Kidney (tissue), 14 donors: ENCODE results near the gene COL28A1. TPM values are rescaled to one million over a fixed set of nuclear protein-coding genes. Genes with fewer than 3 reads are reported as not detected.

Experiments
- DNase-seq, 5 donors: peaks; one replicate each; pipeline ENCODE4 v3.0.0-alpha.2; 2013 to 2020
- FAIRE-seq: peaks from 2 replicates; lab custom pipeline; 2012; peaks lifted over from hg19 to GRCh38; lab: Jason Lieb, UNC
- H3K27ac ChIP-seq, 2 donors: one replicate each; pipeline ENCODE4 v1.7.0; 2013; ENCODE audit warnings: low read depth in 2 of 2, low read length in 2 of 2, inconsistent platforms in 1 of 2
- H3K27me3 ChIP-seq: one replicate; pipeline ENCODE4 v1.7.1; 2013; ENCODE audit warnings: low read length, inconsistent platforms; ENCODE audit not compliant: control insufficient read depth, insufficient read depth
- H3K36me3 ChIP-seq, 3 donors: one replicate each; pipeline versions ENCODE4 v1.7.0 to v1.7.1; 2013; ENCODE audit warnings: low read length in 3 of 3, control low read depth in 1 of 3, inconsistent platforms in 1 of 3; ENCODE audit not compliant: insufficient read depth in 3 of 3, control insufficient read depth in 2 of 3
- H3K4me1 ChIP-seq, 3 donors: one replicate each; pipeline versions ENCODE4 v1.7.0 to v1.7.1; 2013; ENCODE audit warnings: low read length in 3 of 3, inconsistent platforms in 1 of 3, low read depth in 1 of 3; ENCODE audit not compliant: control insufficient read depth in 2 of 3, insufficient read depth in 2 of 3
- H3K4me3 ChIP-seq, 3 donors: one replicate each; pipeline versions ENCODE4 v1.7.0 to v1.8.1; 2013; ENCODE audit warnings: low read length in 3 of 3, control low read depth in 1 of 3, inconsistent platforms in 1 of 3
- H3K9ac ChIP-seq, 3 donors: one replicate each; pipeline versions ENCODE4 v1.7.0 to v1.7.1; 2013; ENCODE audit warnings: low read length in 3 of 3, control low read depth in 1 of 3, inconsistent platforms in 1 of 3
- H3K9me3 ChIP-seq, 3 donors: one replicate each; pipeline versions ENCODE4 v1.7.0 to v1.7.1; 2013; ENCODE audit warnings: low read length in 3 of 3, control low read depth in 1 of 3, inconsistent platforms in 1 of 3; ENCODE audit not compliant: control insufficient read depth in 2 of 3, insufficient read depth in 1 of 3
- intact Hi-C: fragments of 100-400 bp; cut with DNase I; formaldehyde crosslinking; loops from one replicate; pipeline ENCODE4 v1.11.1; 2022
- polyA plus RNA-seq: library from polyadenylated mRNA; stranded (reverse); fragments of 350-450 nt; fragmentation: Illumina TruSeq; extraction: RNeasy Lipid Tissue Mini Kit (QIAGEN cat#74804); gene quantifications from one replicate; pipeline ENCODE4 v1.2.3, GENCODE V29; 2014; ENCODE audit warnings: low read depth, low replicate concordance; ENCODE audit not compliant: insufficient read depth
- total RNA-seq: library from RNA; stranded (reverse); fragmentation: NEBNext Ultra II Directional; extraction: Animal tissue kit (Norgen Biotek cat#: 25700); gene quantifications from one replicate; pipeline ENCODE4 v1.2.1, GENCODE V29; 2021
- TF ChIP-seq, protein P1 (sequence below): IDR thresholded peaks from 3 replicates; pipeline ENCODE4 v1.5.1; 2012; ENCODE audit warnings: mild to moderate bottlenecking, moderate library complexity, borderline replicate concordance; ENCODE audit not compliant: insufficient read depth; ENCODE audit errors: extremely low read depth
- donor health status: control.
- donor health status: control.
- donor health status: control.
- donor health status: control.
- donor health status: control.
- donor health status: DM: yes; HTN: yes; CAD: no.
- donor health status: Normal renal cell carcinoma (clear cell type).

The COL28A1 gene
- total and polyA plus RNA-seq, 2 donors from 2014 or later = 2.7 to 5.8 TPM

DNA sequence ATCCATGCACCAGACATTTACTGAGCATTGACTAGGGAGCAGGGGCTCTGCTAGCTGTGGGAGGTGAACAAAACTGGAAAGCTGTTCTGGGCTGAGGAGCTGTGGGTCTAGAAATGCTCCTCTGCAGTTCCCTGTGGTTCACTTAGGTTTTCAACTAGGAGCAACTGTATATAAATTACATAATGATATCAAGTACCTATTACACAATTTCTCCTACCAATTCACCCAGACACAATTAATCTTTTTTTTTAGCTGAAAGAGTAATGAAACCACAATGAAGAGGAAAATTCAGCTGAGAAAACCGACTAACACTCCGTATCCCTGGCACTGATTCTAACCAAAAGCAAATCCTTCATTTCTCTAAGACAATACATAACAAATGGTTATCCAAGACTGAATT is 39.4 kb downstream of the COL28A1 start:
- intact Hi-C loops = no loop called here
- no peak for DNase-seq
- Histone ChIP-seq H3K9me3 (no peaks in the 10 kb centered on the region), H3K27ac (no peak overlapping the region), H3K36me3 (no peaks in the 10 kb centered on the region), H3K4me3 (no peak overlapping the region), H3K4me1 (no peaks in the 10 kb centered on the region), H3K9ac (no peak overlapping the region), H3K27me3 (no peaks in the 10 kb centered on the region)
- no peak for FAIRE-seq
- TF ChIP-seq, protein P1, sequence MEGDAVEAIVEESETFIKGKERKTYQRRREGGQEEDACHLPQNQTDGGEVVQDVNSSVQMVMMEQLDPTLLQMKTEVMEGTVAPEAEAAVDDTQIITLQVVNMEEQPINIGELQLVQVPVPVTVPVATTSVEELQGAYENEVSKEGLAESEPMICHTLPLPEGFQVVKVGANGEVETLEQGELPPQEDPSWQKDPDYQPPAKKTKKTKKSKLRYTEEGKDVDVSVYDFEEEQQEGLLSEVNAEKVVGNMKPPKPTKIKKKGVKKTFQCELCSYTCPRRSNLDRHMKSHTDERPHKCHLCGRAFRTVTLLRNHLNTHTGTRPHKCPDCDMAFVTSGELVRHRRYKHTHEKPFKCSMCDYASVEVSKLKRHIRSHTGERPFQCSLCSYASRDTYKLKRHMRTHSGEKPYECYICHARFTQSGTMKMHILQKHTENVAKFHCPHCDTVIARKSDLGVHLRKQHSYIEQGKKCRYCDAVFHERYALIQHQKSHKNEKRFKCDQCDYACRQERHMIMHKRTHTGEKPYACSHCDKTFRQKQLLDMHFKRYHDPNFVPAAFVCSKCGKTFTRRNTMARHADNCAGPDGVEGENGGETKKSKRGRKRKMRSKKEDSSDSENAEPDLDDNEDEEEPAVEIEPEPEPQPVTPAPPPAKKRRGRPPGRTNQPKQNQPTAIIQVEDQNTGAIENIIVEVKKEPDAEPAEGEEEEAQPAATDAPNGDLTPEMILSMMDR = no peak

GRCh38 chr7:7495171-7495570 is 40.5 kb downstream of the COL28A1 start:
- no peak overlapping the region for H3K27ac ChIP-seq
- TF ChIP-seq, protein P1 = no peak
- H3K9me3 ChIP-seq = no peaks in the 10 kb centered on the region

GRCh38 chr7:7491044-7491443 is 44.6 kb downstream of the COL28A1 start:
- H3K27me3 ChIP-seq = no peaks in the 10 kb centered on the region
- no peak overlapping the region for H3K4me3 ChIP-seq
- FAIRE-seq = no peak
- intact Hi-C loops = no loop called here
- H3K4me1 ChIP-seq = no peaks in the 10 kb centered on the region
- H3K9me3 ChIP-seq = peaks cover 0 to 4% (median 2%) of the 10 kb centered on the region in 3 donors
- TF ChIP-seq, protein P1 = no peak
- no peak overlapping the region for H3K27ac ChIP-seq
- H3K9ac ChIP-seq = no peak overlapping the region
- no peak for DNase-seq
- no peaks in the 10 kb centered on the region for H3K36me3 ChIP-seq

More at GRCh38 chr7:7495171-7495570, 40.5 kb downstream of the COL28A1 start:
- FAIRE-seq (no peak), DNase-seq (no peak)
- Histone ChIP-seq H3K36me3 (no peaks in the 10 kb centered on the region), H3K4me3 (no peak overlapping the region), H3K27me3 (no peaks in the 10 kb centered on the region), H3K9ac (no peak overlapping the region), H3K4me1 (no peaks in the 10 kb centered on the region)
- intact Hi-C loops = no loop called here

DNA sequence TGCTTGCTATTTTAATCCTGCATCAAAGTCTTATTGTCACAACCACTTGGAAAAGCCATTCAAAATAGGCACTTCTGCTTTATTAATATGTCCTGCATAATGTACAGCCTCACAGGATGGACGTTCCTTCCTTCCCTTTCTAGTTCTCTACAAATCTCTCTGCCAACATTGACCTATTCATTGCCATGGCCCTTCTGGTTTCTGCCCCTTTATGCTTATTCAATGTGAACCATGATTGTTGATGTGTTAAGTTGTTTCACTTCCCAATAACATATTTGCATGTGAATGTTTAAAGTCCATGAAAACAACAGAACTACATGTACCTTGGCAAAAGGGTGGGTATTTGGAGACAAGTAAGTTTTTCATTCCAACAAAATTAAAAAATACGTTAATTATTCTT is 45.7 kb downstream of the COL28A1 start:
- DNase-seq = no peak
- FAIRE-seq = no peak
- Histone ChIP-seq H3K27me3 (no peaks in the 10 kb centered on the region), H3K9ac (no peak overlapping the region), H3K27ac (no peak overlapping the region), H3K4me1 (no peaks in the 10 kb centered on the region), H3K4me3 (no peak overlapping the region), H3K36me3 (no peaks in the 10 kb centered on the region), H3K9me3 (peaks cover 0 to 4% (median 2%) of the 10 kb centered on the region in 3 donors)
- TF ChIP-seq, protein P1 = no peak
- intact Hi-C loops = no loop called here
